Ishikawa (cell line): ENCODE measurements around the gene C17orf75.

Source experiments
- EGR1 ChIP-seq: IDR thresholded peaks from 2 replicates; pipeline ENCODE4 v1.6.1; 2012
- EP300 ChIP-seq: IDR thresholded peaks from 2 replicates; pipeline ENCODE4 v1.6.1; 2012; ENCODE audit warnings: borderline replicate concordance
- FOXM1 ChIP-seq: IDR thresholded peaks from 2 replicates; pipeline ENCODE4 v1.6.1; 2012; ENCODE audit warnings: low read depth, borderline replicate concordance
- RAD21 ChIP-seq: IDR thresholded peaks from 2 replicates; pipeline ENCODE4 v1.6.1; 2012; ENCODE audit warnings: low read depth
- TCF12 ChIP-seq: IDR thresholded peaks from 2 replicates; pipeline ENCODE4 v1.6.1; 2012; ENCODE audit warnings: low read depth
- YY1 ChIP-seq: IDR thresholded peaks from 2 replicates; pipeline ENCODE4 v1.6.1; 2012; ENCODE audit warnings: low read depth
- ZBTB7A ChIP-seq: IDR thresholded peaks from 2 replicates; pipeline ENCODE4 v1.6.1; 2012; ENCODE audit warnings: low read depth
- TF ChIP-seq, protein P1 (sequence below): IDR thresholded peaks from 2 replicates; pipeline ENCODE4 v1.6.1; 2012

DNA sequence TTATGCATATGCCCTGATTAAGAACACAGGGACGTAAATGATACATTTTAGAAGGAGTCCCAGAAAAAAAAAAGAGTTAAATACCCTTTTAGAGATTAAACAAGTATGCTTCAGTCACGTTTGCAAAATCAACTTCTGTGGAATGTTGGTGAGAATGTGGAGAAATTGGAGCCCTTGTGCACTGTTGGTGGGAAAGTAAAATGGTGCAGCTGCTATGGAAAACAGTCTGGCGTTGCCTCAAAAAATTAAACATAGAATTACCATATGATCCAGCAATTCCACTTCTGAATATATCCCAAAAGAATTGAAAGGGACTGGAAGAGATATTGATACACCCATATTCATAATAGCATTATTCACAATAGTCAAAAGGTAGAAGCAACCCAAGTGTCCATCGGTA, 49.9 kb downstream of the C17orf75 start:
- TF ChIP-seq RAD21 (no peak), YY1 (no peak), EP300 (no peak), EGR1 (no peak), FOXM1 (no peak), ZBTB7A (no peak), TCF12 (no peak)
- TF ChIP-seq, protein P1, sequence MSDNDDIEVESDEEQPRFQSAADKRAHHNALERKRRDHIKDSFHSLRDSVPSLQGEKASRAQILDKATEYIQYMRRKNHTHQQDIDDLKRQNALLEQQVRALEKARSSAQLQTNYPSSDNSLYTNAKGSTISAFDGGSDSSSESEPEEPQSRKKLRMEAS, result no peak
